Keratinocyte (primary cell): Measurements from ENCODE around the gene CCSER1. TPM values are rescaled to one million over a fixed set of nuclear protein-coding genes. Genes with fewer than 3 reads are reported as not detected.

ENCODE experiments used
- DNase-seq: peaks from one replicate; pipeline ENCODE4 v3.0.0-alpha.2; 2011; ENCODE audit warnings: low read depth, missing footprints, low spot score
- FAIRE-seq: peaks from 2 replicates; lab custom pipeline; 2011; peaks lifted over from hg19 to GRCh38; lab: Jason Lieb, UNC
- H2AFZ ChIP-seq: 2 replicates; pipeline ENCODE4 v1.6.0; 2012; ENCODE audit warnings: low read length, control low read depth, inconsistent platforms; ENCODE audit not compliant: control insufficient read depth
- H3K27ac ChIP-seq: 2 replicates; pipeline ENCODE4 v1.5.1; 2011; ENCODE audit warnings: low read length; ENCODE audit not compliant: control insufficient read depth, insufficient read depth
- H3K27me3 ChIP-seq: 3 replicates; pipeline ENCODE4 v1.6.0; 2011; ENCODE audit warnings: low read length; ENCODE audit not compliant: control insufficient read depth, insufficient read depth; ENCODE audit errors: extremely low read depth
- H3K36me3 ChIP-seq, 2 experiments: 2 replicates in 1 of 2; 3 replicates in 1 of 2; pipeline ENCODE4 v1.5.1; 2011; ENCODE audit warnings: low read length in 2 of 2, mild to moderate bottlenecking in 1 of 2; ENCODE audit not compliant: control insufficient read depth in 2 of 2, insufficient read depth in 2 of 2; ENCODE audit errors: extremely low read depth in 1 of 2
- H3K4me1 ChIP-seq: 3 replicates; pipeline ENCODE4 v1.5.1; 2011; ENCODE audit warnings: low read length; ENCODE audit not compliant: control insufficient read depth, insufficient read depth; ENCODE audit errors: extremely low read depth
- H3K4me2 ChIP-seq: 3 replicates; pipeline ENCODE4 v1.6.0; 2011; ENCODE audit warnings: low read depth, low read length; ENCODE audit not compliant: control insufficient read depth, insufficient read depth; ENCODE audit errors: extremely low read depth
- H3K4me3 ChIP-seq, 3 experiments: fragments of 200-600 bp in 1 of 3; sonication (generic) in 1 of 3; 2 replicates in 2 of 3; 3 replicates in 1 of 3; pipeline ENCODE4 v1.5.1; 2011 to 2016; ENCODE audit warnings: low read length in 3 of 3, mild to moderate bottlenecking in 3 of 3, control low read depth in 2 of 3, inconsistent platforms in 1 of 3, low read depth in 1 of 3, mixed read lengths in 1 of 3, mixed run types in 1 of 3, moderate library complexity in 1 of 3; ENCODE audit not compliant: control insufficient read depth in 2 of 3, insufficient read depth in 2 of 3; ENCODE audit errors: extremely low read depth in 1 of 3
- H3K79me2 ChIP-seq: 2 replicates; pipeline ENCODE4 v1.6.0; 2012; ENCODE audit warnings: low read length; ENCODE audit not compliant: control insufficient read depth, insufficient read depth
- H3K9ac ChIP-seq: 3 replicates; pipeline ENCODE4 v1.6.0; 2011; ENCODE audit warnings: low read length; ENCODE audit not compliant: control insufficient read depth, insufficient read depth; ENCODE audit errors: extremely low read depth
- H3K9me1 ChIP-seq: 3 replicates; pipeline ENCODE4 v1.6.0; 2011; ENCODE audit warnings: low read length; ENCODE audit not compliant: control insufficient read depth, insufficient read depth; ENCODE audit errors: extremely low read depth
- H3K9me3 ChIP-seq: 2 replicates; pipeline ENCODE4 v1.5.1; 2012; ENCODE audit warnings: low read depth, low read length; ENCODE audit not compliant: control insufficient read depth
- H4K20me1 ChIP-seq: 3 replicates; pipeline ENCODE4 v1.6.0; 2011; ENCODE audit warnings: low read length; ENCODE audit not compliant: control insufficient read depth, insufficient read depth; ENCODE audit errors: extremely low read depth
- EZH2 ChIP-seq: IDR thresholded peaks from one replicate; pipeline ENCODE4 v1.6.1; 2012; ENCODE audit warnings: inconsistent platforms, mild to moderate bottlenecking, low read length, moderate library complexity
- dilution Hi-C: fragments of 300-500 bp; cut with MboI; formaldehyde crosslinking; loops from one replicate; pipeline ENCODE4 v1.7.0; 2020; ENCODE audit warnings: low sequenced_read_pairs; ENCODE audit not compliant: extremely low pct_ligation_motif_present
- polyA plus RNA-seq, 5 experiments: library from polyadenylated mRNA; depleted of rRNA in 3 of 5; stranded (reverse) in 3 of 5; stranded (forward) in 1 of 5; unstranded in 1 of 5; fragments of >200 nt; gene quantifications; 1 replicate in 1 of 5; 2 replicates in 3 of 5; 3 replicates in 1 of 5; pipeline versions ENCODE4 v1.2.1 to v1.2.3, GENCODE V29; 2011 to 2012; ENCODE audit warnings: missing spikeins in 2 of 5, low read depth in 1 of 5, low replicate concordance in 1 of 5
- TF ChIP-seq, protein P1 (sequence below), 3 experiments: IDR thresholded peaks in 1 of 3; conservative IDR thresholded peaks in 1 of 3; optimal IDR thresholded peaks in 1 of 3; 2 replicates in 2 of 3; 3 replicates in 1 of 3; pipeline versions ENCODE3 to v1.5.1; 2011; ENCODE audit warnings: low read length in 3 of 3, mild to moderate bottlenecking in 3 of 3, moderate library complexity in 2 of 3, control low read depth in 1 of 3, inconsistent platforms in 1 of 3; ENCODE audit not compliant: insufficient read depth in 2 of 3; ENCODE audit errors: extremely low read depth in 1 of 3

CCSER1 gene
- polyA plus RNA-seq, 1 donor (not counting 4 experiments of a cell fraction or from before 2014, with no cell fraction given) = 1.2 TPM

DNA sequence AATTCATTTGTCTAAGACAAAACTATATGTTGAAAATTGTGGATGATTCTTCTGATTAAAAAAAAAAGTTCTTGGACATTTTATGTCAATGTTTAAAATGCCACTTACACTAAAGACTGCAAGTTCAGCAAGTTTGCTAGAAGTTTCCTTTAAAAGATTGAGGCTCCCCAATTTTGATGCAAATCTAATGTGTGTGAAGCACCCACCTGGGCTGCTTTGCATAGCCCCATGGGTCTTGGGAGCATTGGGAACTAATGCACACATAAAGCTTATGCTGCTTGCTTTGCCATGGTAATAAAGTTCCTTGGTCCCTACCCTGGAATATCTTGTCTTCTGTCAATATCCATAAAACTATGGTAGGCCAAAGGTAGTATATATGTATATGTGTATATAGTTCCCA is 1450.7 kb downstream of the CCSER1 start:
- no peaks in the 10 kb centered on the region for H3K4me1 ChIP-seq
- no peaks in the 10 kb centered on the region for H3K36me3 ChIP-seq
- no peak overlapping the region for H3K9ac ChIP-seq
- H3K9me1 ChIP-seq = no peaks in the 10 kb centered on the region
- no peaks in the 10 kb centered on the region for H3K9me3 ChIP-seq
- no peak for DNase-seq
- dilution Hi-C loops = no loop called here
- no peak overlapping the region for H2AFZ ChIP-seq
- H3K4me2 ChIP-seq = no peak overlapping the region
- H3K27me3 ChIP-seq = no peaks in the 10 kb centered on the region
- H3K27ac ChIP-seq = no peak overlapping the region
- H3K79me2 ChIP-seq = no peaks in the 10 kb centered on the region
- TF ChIP-seq, protein P1, sequence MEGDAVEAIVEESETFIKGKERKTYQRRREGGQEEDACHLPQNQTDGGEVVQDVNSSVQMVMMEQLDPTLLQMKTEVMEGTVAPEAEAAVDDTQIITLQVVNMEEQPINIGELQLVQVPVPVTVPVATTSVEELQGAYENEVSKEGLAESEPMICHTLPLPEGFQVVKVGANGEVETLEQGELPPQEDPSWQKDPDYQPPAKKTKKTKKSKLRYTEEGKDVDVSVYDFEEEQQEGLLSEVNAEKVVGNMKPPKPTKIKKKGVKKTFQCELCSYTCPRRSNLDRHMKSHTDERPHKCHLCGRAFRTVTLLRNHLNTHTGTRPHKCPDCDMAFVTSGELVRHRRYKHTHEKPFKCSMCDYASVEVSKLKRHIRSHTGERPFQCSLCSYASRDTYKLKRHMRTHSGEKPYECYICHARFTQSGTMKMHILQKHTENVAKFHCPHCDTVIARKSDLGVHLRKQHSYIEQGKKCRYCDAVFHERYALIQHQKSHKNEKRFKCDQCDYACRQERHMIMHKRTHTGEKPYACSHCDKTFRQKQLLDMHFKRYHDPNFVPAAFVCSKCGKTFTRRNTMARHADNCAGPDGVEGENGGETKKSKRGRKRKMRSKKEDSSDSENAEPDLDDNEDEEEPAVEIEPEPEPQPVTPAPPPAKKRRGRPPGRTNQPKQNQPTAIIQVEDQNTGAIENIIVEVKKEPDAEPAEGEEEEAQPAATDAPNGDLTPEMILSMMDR (optimal IDR thresholded peaks at IDR 0.05 in 1 of 3, IDR thresholded peaks at IDR 0.05 in 1 of 3, conservative IDR thresholded peaks at IDR 0.05 in 1 of 3; ENCODE audit: extremely low read depth in 1 of 3, insufficient read depth in 2 of 3, low read length in 3 of 3) = no peak
- TF ChIP-seq EZH2 = no peak
- no peaks in the 10 kb centered on the region for H4K20me1 ChIP-seq
- FAIRE-seq = no peak
- no peak overlapping the region for H3K4me3 ChIP-seq

DNA sequence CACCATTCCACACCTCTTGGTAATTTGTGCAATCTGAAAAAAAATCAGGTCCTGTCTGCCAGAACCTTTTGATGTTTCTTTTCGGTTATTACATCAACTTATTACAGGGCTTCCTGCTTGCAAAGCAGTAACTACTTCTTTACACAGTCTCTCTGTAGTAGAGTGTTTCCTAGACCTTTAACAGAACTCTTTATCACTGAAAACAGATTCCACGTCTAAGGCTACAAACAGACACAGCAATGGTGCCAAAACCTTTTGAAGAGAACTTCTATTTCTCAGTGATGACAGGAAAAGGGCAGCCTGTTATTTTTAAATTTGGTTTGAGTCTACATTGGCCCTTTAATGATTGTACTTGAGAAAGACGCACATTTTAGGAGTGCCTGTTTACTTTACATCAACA is 1463.1 kb downstream of the CCSER1 start:
- dilution Hi-C loops = no loop called here
- TF ChIP-seq EZH2 = no peak
- TF ChIP-seq, protein P1 (optimal IDR thresholded peaks at IDR 0.05 in 1 of 3, IDR thresholded peaks at IDR 0.05 in 1 of 3, conservative IDR thresholded peaks at IDR 0.05 in 1 of 3; ENCODE audit: extremely low read depth in 1 of 3, insufficient read depth in 2 of 3, low read length in 3 of 3) = no peak
- H3K4me3 ChIP-seq = no peak overlapping the region
- no peaks in the 10 kb centered on the region for H3K36me3 ChIP-seq
- no peaks in the 10 kb centered on the region for H3K9me1 ChIP-seq
- DNase-seq (no peak), FAIRE-seq (no peak)
- H3K9me3 ChIP-seq = no peaks in the 10 kb centered on the region
- H2AFZ ChIP-seq = no peak overlapping the region
- no peaks in the 10 kb centered on the region for H3K79me2 ChIP-seq
- H3K27me3 ChIP-seq = no peaks in the 10 kb centered on the region
- no peaks in the 10 kb centered on the region for H3K4me1 ChIP-seq
- no peaks in the 10 kb centered on the region for H4K20me1 ChIP-seq
- H3K9ac ChIP-seq = no peak overlapping the region
- H3K4me2 ChIP-seq = no peak overlapping the region
- H3K27ac ChIP-seq = no peak overlapping the region
